Vagina (tissue), 2 donors: ENCODE measurements around the gene RAB6B. TPM values are rescaled to one million over a fixed set of nuclear protein-coding genes. Genes with fewer than 3 reads are reported as not detected.
A peak's percentile ranks its signal among the peaks of the same experiment; 100 is the strongest.

Experiments used
- DNase-seq, 2 donors: peaks; one replicate each; pipeline ENCODE4 v3.0.0-alpha.2; 2017; ENCODE audit errors: extremely low spot score in 2 of 2
- H3K27ac ChIP-seq: fragments of 200-600 bp; sonication (generic); one replicate; pipeline ENCODE4 v1.5.1; 2019
- H3K27me3 ChIP-seq: fragments of 200-600 bp; sonication (generic); one replicate; pipeline ENCODE4 v1.5.1; 2019
- H3K36me3 ChIP-seq, 2 donors: fragments of 200-600 bp; sonication (generic); one replicate each; pipeline ENCODE4 v1.5.1; 2017 to 2019
- H3K4me1 ChIP-seq: fragments of 200-600 bp; sonication (generic); one replicate; pipeline ENCODE4 v1.5.1; 2019
- H3K4me3 ChIP-seq, 2 donors: fragments of 200-600 bp; sonication (generic); 1 replicate in 1 of 2; 2 replicates in 1 of 2; pipeline ENCODE4 v1.5.1; 2016 to 2019
- H3K9me3 ChIP-seq: fragments of 200-600 bp; sonication (generic); one replicate; pipeline ENCODE4 v1.5.1; 2019
- CTCF ChIP-seq, 3 experiments: fragments of 450-650 bp in 2 of 3; fragments of 200-600 bp in 1 of 3; sonication (generic) in 1 of 3; IDR thresholded peaks; one replicate each; pipeline ENCODE4 v1.5.1; 2017 to 2019; ENCODE audit warnings: antibody characterized with exemption in 3 of 3, mild to moderate bottlenecking in 2 of 3, moderate library complexity in 2 of 3
- POLR2A ChIP-seq, 2 donors: fragments of 450-650 bp; IDR thresholded peaks; one replicate each; pipeline ENCODE4 v1.6.1; 2017; ENCODE audit warnings: antibody characterized with exemption in 2 of 2, mild to moderate bottlenecking in 2 of 2, moderate library complexity in 2 of 2
- POLR2AphosphoS5 ChIP-seq, 2 donors: sonication (generic); formaldehyde crosslinking; IDR thresholded peaks; one replicate each; pipeline ENCODE4 v1.9.0; 2017; ENCODE audit warnings: antibody characterized with exemption in 2 of 2, mild to moderate bottlenecking in 2 of 2, low read depth in 1 of 2; ENCODE audit not compliant: insufficient read depth in 1 of 2
- intact Hi-C: fragments of 100-400 bp; cut with DNase I; formaldehyde crosslinking; loops from one replicate; pipeline ENCODE4 v1.15.1; 2023
- total RNA-seq: library from RNA; depleted of rRNA; stranded (reverse); fragments of >200 nt; gene quantifications from one replicate; pipeline ENCODE4 v1.2.3, GENCODE V29; 2016

RAB6B gene
- total RNA-seq, 1 donor from 2014 or later, result 3.7 TPM

- Histone ChIP-seq H3K4me3 (no peak overlapping the region), H3K27me3 (no peaks in the 10 kb centered on the region), H3K4me1 (no peaks in the 10 kb centered on the region), H3K9me3 (no peaks in the 10 kb centered on the region), H3K27ac (no peak overlapping the region), H3K36me3 (no peaks in the 10 kb centered on the region)
- intact Hi-C loops, result no loop called here
- DNase-seq, result no peak
- TF ChIP-seq CTCF (IDR thresholded peaks at IDR 0.05), result no peak
- TF ChIP-seq POLR2A (IDR thresholded peaks at IDR 0.05), result no peak
- no peak for TF ChIP-seq POLR2AphosphoS5 (IDR thresholded peaks at IDR 0.05; ENCODE audit: insufficient read depth in 1 of 2, low read depth in 1 of 2)
Observed at GRCh38 chr3:133779626-133780203, 116.0 kb downstream of the RAB6B start.

GRCh38 chr3:133777807-133778568 lies 117.7 kb downstream of the RAB6B start:
- Histone ChIP-seq H3K27ac (no peak overlapping the region), H3K27me3 (no peaks in the 10 kb centered on the region)
- TF ChIP-seq POLR2A (IDR thresholded peaks at IDR 0.05) (no peak), POLR2AphosphoS5 (IDR thresholded peaks at IDR 0.05; ENCODE audit: insufficient read depth in 1 of 2, low read depth in 1 of 2) (peak in 1 of 2 donors; percentile 53), CTCF (IDR thresholded peaks at IDR 0.05) (no peak)

DNA sequence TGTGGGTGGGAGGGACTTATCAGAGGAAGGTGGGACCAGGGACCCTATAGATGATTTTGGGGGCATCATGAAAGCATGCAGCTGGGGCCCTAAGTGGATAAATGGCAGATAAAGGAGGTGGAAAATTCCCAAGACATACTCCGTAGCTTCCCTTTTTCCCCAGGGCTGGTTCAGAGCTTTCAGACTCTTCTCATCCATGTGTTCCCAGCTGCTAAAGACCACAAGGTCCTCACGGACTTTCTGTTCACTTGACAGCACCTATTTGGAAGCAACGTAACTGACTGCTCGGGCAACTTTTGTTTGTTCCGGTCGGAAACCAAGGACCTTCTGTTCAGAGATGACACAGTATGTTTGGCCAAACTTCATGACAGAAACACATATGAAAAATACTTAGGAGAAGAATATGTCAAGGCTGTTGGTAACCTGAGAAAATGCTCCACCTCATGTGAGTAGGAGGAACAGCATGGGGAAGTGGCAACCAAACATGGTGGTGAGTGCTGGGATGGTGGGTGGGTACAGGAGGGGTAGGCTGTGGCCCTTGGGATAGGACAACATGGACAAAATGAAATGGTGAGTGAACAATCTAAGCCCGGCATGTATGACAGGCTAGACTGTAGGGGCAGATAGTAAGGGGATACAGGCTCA lies 118.8 kb downstream of the RAB6B start:
- Histone ChIP-seq H3K36me3 (no peaks in the 10 kb centered on the region), H3K4me1 (no peaks in the 10 kb centered on the region), H3K9me3 (no peaks in the 10 kb centered on the region), H3K4me3 (no peak overlapping the region), H3K27me3 (no peaks in the 10 kb centered on the region), H3K27ac (no peak overlapping the region)
- TF ChIP-seq POLR2A (IDR thresholded peaks at IDR 0.05) (no peak), POLR2AphosphoS5 (IDR thresholded peaks at IDR 0.05; ENCODE audit: insufficient read depth in 1 of 2, low read depth in 1 of 2) (no peak), CTCF (IDR thresholded peaks at IDR 0.05) (no peak)
- intact Hi-C loops, result no loop called here
- DNase-seq, result no peak

More at GRCh38 chr3:133777807-133778568, 117.7 kb downstream of the RAB6B start:
- H3K4me1 ChIP-seq, result no peaks in the 10 kb centered on the region
- H3K4me3 ChIP-seq, result no peak overlapping the region
- intact Hi-C loops, result no loop called here
- H3K36me3 ChIP-seq, result no peaks in the 10 kb centered on the region
- no peaks in the 10 kb centered on the region for H3K9me3 ChIP-seq
- DNase-seq, result no peak

- TF ChIP-seq CTCF (IDR thresholded peaks at IDR 0.05) (no peak), POLR2AphosphoS5 (IDR thresholded peaks at IDR 0.05; ENCODE audit: insufficient read depth in 1 of 2, low read depth in 1 of 2) (no peak), POLR2A (IDR thresholded peaks at IDR 0.05) (no peak)
- Histone ChIP-seq H3K4me1 (no peaks in the 10 kb centered on the region), H3K4me3 (no peak overlapping the region), H3K27ac (no peak overlapping the region), H3K36me3 (no peaks in the 10 kb centered on the region), H3K9me3 (no peaks in the 10 kb centered on the region), H3K27me3 (no peaks in the 10 kb centered on the region)
- no peak for DNase-seq
- intact Hi-C loops, result no loop called here
Observed at GRCh38 chr3:133775835-133776234, 119.8 kb downstream of the RAB6B start.
